SKM-1 (cell line): Measurements from ENCODE around the gene SLC8A3.

Experiments used
- DNase-seq: peaks from one replicate; lab custom pipeline; 2025; ENCODE audit not compliant: unreplicated experiment; lab: John Stamatoyannopoulos, UW

Gene SLC8A3

DNA sequence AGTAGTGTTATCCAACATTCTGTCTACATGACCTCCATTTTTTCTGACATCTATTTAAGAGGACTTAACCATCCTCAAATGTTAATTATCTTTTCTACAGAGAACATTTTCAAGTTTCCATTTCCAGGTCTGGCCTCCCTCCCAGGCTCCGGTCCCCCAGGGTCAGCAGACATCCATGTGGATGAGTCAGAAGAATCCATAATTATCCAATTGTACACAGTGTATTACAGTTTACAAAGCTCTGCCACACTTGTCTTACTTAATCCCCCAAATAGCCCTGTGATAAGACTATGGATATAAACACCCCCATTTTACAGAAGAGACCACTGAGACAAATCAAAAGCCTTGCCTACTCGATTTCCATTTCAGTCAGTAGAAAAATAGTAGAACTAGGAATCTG lies 65.0 kb downstream of the SLC8A3 start:
- no peak for DNase-seq

DNA sequence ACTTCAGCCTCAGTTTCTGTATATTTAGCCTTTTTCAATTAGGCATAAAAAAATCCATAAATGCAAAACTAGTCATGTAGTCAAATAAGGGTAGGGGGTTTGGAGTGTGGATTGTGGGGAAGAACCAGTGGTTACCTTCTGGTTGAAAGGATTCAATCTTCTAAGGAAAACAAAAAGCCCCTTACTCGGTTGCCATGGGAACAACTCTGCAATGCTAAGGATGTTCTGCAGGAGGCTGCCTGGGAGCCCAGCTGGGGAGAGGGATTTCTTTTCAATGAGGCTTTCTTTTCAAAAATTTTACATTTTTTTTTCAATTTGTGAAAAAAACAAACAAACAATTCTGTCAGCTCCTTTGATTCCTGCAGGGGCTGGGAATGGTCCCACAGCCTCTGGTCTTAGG lies 67.2 kb downstream of the SLC8A3 start:
- DNase-seq: no peak

DNA sequence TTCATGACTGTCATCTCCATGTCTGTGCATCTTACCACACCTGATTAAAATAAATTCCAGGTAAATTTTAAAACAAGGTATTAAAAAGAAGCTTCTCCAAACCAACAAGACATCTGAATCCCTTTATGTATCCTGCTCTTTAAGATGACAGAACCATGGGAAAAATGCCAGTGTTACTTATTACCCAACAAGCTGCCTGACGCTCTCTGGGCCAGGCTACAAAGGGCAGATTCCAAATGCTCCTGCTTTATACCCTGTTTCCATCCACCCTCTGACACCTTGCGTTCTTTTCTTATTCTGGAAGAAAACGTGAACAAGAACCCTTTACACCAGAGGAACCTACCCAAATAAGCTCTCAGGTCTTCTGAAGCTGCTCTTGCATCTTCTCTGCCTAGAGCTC lies 70.7 kb downstream of the SLC8A3 start:
- no peak for DNase-seq

DNA sequence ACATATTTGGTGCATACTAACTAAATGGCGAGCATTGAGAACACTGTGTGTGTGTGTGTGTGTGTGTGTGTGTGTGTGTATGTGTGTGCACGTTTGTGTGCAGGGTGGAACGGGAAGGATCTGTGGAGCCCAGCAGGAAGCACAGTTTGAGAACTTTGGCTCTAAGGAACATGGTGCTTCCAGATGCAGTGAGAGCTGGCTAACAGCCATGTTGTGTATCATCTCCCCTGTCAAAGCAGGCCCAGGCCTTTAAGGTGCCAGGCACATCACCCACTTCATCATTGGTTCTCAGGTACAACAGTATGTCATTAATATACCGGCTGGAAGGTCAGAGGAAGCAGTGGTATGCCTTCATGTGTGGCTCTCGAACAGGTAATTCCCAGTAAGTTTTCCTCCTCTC lies 72.5 kb downstream of the SLC8A3 start:
- no peak for DNase-seq

DNA sequence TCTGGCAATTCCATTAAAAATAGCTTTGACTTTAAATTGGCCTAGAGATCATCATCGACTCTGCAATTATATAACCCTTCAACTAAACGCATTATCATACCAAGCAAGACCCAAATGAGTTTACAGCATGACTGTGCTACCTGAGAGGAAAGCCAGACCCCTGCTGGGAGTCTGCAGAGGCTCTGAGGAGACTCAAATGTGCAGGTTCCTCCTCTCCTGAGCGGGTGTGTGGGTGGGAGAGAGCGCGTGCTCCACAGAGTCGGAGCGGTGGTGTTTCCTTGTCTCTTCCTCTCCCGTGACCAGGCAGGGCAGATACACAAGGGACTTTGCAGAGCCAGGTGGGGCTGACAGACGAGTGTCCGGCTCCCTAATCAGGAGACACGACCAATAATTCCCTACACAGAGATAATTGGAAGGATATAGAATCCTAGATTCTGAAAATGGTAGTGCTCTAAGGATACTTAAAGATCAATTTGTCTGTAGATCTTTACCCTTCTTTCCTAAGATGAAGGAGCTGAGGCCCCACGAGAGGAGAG lies 74.1 kb downstream of the SLC8A3 start:
- no peak for DNase-seq

DNA sequence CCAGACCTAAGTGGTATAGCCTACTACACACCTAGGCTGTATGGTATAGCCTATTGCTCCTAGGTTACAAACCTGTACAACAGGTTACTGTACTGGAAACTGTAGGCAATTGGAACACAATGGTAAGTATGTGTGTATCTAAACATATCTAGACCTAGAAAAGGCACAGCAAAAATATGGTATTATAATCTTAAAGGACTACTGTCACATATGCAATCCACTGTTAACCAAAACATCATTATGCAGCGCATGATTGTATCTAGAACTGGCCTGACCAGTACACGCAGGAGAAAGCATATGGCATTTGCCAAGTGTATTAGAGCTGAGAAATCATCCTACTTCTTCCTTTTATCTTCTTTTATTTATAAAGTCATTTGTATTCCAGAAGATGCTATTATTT lies 75.5 kb downstream of the SLC8A3 start:
- no peak for DNase-seq

DNA sequence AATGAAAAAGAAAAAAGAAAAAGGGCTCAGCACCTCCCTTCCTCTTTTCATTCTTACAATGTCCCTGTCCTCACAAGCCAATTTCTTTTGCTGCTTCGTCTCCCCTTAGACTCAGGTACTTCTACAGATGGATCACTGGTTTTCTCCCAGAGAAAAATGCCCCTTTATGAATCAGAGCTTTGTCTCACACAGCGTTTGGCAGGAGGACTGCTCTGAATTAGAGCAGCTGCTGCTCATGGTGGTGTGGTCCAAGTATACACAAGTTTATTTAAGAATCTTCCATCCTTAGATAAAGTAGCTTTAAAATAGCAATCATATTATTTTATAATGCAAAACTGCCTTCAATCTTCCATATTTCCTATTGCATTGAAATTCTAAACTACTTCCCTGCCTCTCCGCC lies 80.3 kb downstream of the SLC8A3 start:
- no peak for DNase-seq

DNA sequence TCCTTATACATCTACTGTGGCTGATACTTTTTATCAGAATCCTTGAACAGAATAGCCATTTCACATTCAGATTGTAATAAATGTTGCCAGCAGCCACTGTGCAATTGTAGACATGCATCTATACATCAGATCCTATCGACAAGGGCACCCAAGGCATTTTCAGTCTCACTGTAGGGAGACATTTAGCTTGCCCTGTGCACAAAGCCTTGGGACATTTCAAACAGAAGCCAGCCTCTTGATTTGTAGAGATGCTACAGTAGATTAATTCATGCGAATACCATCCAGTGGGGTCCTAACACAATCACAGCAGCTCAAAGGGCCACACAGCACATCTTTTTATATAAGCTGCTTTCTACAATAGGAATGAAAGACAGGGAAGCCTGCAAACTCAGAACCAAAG lies 81.4 kb downstream of the SLC8A3 start:
- no peak for DNase-seq

DNA sequence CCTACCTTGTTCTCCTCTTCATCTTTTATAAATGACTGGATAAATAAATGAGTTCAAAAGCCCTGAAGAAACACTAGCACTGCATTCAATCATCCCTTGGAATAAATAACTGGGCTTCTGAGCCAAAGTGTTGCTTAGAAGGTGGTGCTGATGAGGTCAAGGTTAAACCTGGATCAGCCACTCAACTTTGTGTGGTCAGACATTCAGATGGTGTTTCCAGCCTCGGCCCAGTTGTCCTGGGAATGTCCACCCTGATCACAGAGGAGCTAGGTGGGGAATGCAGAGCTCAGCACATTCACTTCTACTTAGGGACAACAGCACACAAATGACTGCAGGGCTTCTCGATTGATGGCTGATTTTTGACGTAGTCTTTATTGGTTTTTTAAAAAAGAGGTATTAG lies 88.7 kb downstream of the SLC8A3 start:
- DNase-seq: no peak

DNA sequence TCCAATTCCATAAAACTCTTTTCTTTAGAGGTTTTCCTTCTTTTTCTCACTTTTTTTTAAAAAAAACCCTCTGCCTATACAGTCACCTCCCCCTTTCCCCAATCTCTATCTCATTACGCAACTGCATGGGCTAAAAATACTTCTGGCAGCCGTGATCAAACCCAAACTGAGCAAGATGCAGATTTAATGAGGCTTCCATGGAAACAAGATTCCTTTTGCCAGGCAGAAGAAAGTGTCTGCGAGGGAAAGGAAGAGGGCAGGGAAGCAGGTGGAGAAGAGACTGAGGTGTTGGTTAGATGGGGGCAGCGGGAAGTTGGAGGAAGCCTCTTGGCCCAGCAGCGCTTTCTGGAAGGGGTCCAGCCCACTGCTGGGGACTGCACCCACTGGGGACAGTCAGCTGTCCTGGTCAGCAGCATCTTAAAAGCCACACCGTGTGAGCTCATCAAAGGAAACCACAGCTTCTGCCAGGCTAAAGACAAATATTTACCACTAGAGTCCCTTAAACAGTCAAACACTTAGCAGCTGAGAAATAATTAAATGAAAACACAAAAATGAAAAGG lies 90.4 kb downstream of the SLC8A3 start:
- DNase-seq: no peak

DNA sequence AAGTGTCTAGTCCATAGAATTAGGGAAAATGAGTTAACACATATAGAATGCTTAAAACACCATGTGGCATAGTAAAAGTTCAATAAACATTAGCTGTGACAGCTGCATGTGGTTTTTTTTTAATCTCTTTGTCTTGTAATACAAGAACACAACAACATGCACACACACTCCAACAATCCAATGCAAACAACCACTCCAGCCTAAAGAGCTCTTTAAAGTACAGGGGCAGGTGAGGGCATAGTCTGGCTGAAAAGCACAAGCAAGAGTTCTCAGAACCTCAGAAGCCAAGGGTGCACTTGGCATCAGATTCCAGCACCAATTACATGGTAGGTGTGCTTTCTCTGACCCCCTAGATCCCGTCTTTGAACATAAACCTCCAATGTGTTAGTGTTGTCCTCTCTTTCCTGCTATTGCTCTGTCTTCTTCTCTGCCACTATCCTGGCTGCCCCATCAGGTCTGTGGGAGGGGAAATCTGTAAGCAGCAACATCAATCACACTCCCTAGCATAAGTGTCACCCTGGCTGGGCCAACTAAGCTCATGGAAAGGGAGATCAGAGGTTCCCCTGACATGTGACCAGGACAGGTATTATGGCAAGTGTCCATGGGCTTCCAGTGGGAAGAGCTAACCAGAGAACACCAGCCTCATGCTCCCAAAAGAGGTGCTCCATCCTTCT lies 91.0 kb downstream of the SLC8A3 start:
- DNase-seq: no peak

DNA sequence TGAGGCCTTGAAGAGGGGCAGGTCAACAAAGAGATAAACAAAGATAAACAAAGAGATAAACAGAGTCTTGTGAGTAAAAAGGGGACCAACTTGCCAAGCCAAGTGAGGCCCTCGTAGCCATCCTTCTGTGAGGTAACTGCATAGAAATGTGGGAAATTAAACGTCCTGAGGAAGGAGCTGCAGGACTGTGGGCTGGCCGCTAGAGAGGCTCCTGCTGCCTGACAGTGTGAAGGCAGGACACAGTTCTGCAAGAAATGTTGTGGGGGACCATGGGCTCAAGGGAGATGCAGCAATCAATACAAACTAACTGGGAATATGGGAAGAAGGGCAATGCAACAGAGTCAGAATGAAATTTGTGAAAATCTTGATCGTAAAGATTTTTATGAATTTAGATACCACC lies 91.9 kb downstream of the SLC8A3 start:
- no peak for DNase-seq

DNA sequence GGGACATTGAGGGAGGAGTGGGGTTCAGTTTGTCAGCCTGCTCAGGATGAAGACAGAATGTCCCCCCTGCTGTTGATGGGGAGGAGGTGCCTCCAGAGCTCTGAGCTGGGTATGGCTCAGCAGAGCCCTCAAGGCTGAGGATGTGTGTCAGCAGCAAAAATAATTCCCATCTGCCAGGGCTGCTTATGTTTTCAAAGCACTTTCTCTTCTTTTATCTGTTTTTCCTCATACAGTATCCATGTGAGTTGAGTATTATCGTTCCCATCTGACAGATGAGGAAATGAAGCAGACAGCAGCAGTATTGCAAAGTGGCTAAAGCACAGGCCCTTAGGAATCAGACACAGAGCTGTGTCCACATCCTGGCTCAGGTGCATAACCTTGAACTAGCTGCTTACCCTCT lies 94.1 kb downstream of the SLC8A3 start:
- no peak for DNase-seq

DNA sequence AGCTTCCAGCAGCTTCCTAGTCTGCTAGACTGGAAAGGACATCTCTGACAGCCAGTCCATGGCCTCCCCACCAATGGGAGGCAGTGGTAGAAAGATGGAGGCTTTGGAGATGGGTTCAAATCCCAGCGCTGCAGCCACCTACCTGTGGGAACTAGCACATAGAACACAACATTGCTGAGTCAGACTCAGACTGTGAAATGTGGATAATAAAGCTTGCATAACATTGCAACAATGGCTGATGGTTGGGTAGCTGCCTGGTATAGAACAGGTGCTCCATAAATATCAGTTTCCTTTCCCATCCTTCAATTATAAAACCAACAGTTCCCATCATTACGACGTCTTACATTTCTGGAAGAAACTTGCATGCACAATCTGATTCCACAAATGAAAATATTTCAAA lies 94.6 kb downstream of the SLC8A3 start:
- DNase-seq: no peak

DNA sequence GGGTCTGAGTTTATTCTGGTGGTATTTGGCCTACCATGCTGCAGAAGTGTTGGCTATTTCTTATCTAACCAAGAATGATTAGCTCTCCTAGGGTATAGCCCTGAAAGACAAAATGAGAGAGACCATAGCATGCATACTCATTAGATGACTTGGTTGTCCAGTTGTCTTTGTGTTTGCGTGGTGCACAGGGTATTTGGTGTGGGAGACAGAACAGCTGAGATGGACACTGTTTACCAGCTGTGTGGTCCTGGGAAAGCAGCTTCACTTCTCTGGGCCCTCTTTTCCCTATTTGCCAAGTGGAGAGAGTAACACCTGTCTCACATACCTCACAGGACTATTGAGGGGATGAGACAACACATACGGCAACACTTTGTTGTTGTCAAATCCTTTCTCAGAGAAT lies 95.6 kb downstream of the SLC8A3 start:
- DNase-seq: no peak

DNA sequence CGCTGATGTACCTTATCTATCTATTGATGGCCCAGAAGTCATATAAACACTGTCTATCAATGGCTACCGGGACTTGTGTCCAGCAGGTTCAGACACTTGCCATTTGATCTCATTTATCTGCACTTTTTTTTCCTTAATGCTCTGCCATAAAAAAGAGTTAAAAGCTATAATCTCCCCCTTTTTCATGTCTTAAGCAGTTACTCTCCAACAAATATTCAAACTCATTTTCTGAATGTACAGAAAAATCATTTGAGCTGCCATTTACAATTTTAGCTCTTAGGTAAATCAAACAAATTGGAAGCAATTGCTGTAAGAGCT lies 101.4 kb downstream of the SLC8A3 start:
- no peak for DNase-seq

DNA sequence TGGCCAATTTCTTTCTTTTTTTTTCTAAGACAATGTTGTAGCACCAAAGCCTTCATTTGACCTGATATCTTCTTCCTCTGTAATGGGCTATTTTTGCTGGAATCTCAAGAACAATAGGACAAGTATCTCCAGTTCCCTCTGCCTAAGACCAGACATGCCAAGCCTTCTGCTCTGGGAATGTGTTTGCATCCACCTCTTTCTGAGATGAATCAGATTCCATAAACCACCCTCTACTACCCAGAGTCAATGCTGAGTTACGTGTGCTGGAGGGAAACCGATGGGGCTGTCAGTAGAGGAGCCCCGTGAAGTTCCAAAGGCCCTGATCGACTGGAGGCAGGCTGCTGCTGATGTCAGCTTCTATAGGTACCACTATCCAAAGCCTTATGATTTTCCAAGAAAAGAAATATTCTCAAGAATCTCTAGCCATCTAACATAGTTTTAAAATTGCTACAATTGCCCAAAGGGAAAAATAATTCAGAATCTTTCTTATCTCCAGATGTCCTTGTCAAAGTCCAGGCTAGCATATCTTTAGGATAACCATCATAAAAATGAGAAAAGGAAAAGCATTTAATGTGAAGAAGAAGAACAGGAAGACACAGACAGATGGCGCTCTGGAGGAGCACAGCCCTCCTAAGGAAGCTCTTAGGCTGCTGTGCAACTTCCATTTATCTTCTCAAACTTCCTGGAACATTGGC lies 101.9 kb downstream of the SLC8A3 start:
- no peak for DNase-seq

DNA sequence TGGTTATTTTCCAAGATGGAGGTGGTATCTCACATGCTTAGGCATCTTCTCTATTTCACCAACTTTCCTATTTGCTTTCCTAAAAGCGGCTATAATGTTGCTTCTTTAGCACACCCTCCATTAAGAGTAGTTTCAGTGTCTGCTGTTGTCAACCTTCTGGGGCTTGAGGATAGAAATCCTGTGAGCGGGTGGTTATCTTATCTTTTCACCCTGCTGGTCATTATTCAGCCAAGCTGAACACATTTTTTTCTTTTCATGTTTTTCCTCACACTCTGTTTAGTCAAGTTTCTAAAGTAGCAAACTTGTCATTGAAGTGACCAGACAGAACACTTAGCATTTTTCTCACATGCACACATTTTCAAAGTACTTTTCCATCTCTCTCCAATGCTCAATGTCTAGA lies 104.5 kb downstream of the SLC8A3 start:
- DNase-seq: no peak

DNA sequence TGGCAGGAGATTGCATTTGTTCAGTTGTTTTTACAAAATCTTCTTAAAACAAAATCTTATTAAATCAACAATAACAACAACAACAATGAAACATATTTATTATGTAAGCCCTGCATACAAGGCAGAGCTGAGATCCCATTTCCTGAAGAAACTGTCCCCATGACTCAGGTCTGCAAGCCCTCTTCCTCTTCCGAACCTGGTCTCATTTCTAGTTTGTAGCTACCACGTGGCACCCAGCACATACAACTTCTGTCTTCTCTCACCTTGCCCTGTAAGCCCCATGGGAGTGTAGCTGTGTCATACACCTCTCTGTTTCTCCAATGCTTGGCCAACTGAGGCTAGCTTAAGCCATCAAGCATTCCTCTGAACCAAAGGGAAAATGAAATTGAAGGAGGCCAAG lies 106.4 kb downstream of the SLC8A3 start:
- no peak for DNase-seq

DNA sequence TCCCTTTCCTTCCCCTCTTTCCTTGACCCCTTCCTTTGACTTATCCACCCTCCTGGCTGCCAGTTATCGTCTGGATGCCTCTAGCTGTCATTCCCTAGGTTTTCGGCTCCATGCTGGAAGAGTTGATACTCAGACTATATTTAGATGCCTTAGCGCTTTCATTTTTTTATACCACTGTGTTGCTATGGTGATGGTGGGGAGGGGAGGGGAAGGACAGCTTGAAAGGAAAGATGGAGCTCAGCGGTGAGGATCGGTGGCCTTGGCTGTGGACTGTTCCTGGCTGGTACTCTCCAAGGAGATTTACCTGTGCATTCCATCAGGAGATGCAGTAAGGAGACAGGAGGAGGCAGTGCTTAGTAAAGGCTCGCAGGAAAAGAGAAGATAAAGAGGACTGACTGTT lies 108.7 kb downstream of the SLC8A3 start:
- DNase-seq: no peak

DNA sequence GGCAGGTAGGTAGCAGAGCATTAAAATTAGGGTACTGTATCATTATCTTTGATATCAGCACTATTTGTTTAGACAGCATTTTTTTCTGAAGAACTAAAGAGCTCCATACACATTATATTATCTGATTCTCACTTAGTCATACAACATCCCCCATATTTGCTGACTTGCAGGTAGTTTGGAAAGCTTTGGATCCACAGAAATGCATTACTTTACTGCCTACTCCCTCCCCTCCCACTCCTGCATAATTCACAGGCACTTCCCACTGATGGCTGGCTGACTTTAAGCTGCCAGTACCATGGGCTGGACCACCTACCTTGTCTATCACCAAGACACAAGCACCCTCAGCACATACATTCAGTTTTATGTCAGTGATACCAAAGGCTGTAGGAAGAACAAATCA lies 110.4 kb downstream of the SLC8A3 start:
- DNase-seq: no peak

DNA sequence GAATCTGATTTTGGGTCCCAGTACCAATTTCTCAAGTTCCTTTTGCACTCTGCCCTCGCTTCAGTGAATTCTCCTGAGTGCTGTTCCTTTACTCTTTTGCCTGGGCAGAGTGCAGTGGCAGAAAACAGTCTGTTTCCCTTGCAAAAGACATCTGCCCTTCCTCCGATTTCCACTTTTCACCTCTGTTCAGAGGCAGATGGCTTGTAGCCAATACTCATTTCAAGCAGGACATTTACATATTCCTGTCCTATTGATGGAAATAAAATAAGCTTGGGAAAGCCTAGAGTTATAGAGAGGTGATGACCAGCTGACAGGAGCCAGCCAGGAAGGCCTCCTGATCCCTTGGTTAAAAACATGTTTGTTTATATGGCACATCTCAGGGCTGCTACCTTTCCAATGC lies 111.0 kb downstream of the SLC8A3 start:
- no peak for DNase-seq

DNA sequence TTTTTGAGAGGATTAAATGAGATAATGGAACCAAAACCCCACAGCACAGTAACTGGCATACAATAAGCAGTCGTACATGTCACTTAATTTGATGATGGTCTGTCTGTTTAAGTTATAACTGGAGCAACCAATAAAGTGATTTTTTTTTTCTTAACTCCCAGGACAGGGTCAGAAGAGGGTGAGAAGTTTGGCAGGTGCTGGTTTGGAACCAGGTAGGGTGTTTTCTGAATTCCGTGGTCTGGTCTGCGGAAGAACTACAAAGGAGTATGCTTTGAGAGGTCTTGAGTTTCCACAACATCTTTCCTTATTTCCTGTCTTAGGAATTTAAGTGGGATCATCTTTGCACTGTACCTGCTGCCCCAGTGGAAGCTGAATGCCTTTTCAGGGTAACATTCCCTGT lies 111.7 kb downstream of the SLC8A3 start:
- no peak for DNase-seq
